NCI-H1436 (cell line): ENCODE measurements around the gene PLCG2.
"Not testable (repeated sequence)": the region's sequence is repeated elsewhere in the genome, so short reads cannot be mapped to it uniquely, and the experiment has no call there.

Experiments used
- DNase-seq: peaks from one replicate; lab custom pipeline; 2025; lab: John Stamatoyannopoulos, UW

PLCG2 gene

DNA sequence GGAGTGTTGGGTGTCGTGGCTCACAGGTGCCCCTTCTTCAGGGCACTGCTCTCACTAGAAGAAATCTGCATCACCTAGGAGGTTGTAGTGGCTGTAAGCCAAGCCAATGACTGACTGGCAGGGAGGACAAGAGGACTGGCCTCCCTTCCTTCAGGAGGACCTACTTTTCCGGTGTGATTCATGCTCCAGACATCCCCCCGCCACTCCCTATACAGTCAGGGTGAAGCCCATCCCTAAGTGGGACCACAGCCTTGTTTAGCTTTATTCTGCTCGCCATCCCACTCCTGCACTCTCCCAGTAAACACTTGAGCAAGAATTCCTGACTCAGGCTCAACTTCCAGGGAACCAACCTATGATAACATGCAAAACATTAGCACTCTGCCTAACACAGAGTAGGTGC lies 67.0 kb downstream of the PLCG2 start:
- DNase-seq: no peak

DNA sequence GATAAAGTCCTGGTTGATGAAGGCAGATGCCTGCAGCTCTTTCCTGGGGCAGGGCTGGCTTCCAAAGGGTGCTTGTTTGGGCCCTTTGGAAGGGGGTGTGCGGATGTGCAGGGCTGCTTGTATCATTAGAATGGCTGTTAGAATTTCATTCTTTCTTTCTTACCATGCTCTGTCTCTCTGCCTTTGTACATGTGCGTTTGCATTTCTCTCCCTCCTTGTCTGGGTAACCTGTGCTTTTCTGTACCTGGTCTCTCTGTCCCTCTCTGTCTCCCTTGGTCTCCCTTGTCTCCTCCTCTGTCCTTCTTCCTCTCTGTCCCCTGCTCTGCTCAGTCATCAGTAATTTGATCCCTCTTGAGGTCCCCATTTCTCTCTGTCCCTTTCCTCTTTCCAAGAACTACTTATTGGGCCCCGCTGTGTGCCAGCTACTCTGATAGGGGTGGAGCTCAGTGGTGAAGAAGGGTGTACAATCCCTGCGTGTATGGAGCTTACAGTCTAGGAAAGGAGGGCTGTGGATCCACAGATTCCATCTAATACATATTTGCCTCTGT lies 69.3 kb downstream of the PLCG2 start:
- DNase-seq: no peak

DNA sequence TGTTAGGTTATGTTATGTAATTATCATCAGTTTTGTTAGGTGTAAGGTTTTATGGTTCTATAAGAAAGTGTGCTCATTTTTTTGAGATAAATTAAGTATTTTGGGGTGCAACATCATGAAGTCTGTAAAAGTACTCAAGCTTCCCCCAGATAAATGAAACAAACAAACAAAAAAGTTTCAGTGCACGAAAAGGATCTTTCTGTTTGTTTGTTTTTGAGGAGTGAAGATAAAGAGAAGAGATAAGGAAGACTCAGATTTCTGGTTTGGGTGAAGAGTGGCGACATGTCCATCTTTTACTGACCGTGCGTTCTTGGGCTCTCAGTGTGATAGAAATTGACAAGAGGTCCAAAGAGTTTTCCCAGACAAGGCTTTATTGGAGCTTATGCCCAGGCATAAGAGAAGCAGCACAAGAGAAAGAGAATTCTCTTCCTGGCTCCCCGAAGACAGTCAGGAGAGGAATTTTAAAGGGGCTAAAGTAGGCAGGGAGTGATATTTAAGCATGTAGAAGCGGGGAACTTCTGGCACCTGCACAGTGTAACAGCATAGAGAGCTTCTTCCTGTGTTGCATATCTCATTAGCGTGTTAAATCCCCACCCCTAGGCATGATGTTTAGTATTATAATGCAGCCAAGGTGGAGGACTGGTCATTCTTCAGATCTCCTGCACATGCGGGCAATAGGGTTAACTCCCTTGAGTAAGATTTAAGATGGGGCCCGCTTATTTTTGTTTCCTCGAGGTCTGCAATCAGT lies 71.3 kb downstream of the PLCG2 start:
- DNase-seq: no peak

DNA sequence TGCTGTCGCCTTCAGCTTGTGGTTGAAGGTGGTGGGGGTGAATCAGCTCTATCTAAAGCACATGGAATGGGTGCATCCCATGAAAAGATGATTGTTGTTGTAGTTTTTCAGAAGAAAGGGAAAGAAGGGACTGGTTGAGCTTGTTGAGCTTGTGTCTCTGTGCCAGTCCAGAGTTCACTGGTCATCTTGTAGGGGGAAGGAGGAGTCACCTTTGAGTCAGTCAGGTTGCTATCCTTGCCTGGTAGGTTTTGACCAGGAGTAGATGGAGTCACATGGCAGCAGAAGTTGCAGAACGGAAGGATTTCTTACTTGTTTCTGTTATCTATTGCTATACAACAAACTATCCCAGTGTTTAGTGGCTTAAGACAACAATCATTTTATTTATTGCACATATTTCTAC lies 73.3 kb downstream of the PLCG2 start:
- no peak for DNase-seq

DNA sequence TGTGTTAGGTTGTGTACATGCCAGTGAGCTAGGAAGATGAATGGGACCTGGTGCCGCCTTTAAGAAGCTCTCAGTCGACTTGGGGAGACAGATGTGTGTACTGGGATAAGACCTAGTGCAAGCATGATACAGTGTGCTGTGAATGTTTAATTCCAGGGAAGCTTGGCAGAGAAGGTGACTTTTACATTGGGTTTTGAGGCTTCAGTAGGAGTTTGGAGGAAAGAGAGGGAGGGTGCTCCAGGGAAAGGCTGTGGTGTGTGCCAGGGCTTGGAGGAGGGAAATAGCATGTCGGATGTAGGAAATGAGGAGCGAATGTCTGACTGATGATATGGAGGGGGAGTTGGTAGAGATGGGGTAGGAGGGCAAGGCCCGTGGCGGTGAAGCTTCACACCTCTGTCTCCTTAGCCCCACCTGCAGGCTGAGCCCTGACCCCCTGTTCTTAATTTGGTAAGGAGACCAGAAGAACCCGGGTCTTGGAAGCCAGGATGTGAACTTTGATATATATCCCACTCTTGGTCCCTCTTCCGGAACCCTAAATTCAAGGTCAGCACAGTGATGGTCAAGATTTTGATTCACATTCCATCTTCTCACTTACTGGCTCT lies 76.6 kb downstream of the PLCG2 start:
- DNase-seq: no peak

DNA sequence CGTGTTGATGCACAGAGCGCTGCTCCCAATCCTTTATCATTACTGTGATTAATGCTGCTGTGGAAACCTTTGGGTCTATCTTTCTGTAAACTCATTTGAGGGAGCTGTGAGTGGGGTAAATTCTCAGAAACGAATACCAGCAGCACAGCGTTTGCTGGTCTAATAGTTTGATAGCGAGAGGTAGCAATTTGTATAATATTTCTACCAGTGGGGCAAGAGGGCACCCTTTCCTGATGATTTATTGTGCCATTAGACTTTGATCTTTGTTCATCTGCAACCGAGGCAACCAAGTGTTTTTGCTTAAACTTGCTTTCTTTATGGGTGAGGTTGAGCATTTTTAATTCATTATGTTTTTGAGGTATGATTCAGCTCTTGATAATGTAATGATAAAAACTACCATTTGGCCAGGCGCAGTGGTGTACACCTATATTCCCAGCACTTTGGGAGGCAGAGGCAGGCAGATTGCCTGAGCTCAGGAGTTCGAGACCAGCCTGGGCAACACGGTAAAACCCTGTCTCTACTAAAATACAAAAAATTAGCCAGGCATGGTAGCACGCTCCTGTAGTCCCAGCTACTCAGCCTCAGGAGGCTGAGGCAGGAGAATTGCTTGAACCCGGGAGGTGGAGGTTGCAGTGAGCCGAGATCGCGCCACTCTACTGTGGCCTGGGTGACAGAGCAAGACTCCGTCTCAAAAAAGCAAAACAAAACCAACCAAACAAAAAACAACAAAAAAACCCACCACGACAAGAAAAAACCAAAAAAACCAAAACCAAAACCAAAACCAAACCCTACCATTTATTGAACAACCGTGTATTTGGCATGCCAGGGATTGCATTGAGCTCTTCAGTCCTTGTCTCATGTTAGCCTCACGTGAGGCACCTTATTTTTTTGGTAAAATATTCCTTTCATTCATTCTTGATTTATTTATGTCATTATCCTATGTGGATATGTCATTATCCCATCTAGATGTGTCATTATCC lies 81.5 kb downstream of the PLCG2 start:
- no peak for DNase-seq

DNA sequence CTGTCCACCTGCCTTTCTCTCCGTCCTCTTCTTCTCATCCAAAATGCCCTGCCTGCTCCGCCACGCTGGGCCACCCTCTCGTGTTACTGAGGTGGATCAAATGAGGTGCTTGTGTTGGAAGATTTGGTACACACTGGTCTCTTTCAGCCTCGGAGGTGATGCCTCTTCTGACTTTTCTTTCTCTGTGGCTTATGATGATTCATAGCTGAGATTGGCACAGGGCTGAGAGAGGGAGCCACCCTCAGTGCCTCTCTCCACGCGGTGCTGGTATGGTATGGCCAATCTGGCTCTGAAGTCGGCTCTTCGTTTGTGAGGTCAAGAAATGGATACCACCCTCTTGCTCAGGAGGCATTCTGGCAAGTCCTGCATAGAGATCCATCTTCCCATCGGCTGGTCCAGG lies 82.4 kb downstream of the PLCG2 start:
- no peak for DNase-seq

DNA sequence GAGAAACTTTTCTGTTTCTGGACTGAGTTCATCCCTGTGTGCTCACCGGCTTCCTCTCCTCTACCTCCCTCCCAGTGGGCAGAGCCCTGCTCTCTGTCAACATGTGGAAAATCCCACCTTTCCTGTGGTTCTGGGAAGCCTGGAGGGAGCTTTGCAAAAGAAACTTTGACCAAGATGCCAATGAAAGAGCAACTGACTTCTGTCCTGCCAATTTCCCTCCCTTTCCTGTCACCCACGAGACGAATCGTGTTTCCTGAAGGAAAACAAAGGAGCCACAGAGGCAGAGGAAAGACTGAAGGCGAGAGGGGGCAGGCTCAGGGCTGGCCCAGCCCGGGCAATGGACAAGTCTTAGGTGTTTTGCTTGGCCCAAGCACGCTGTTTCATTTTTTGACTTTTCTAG lies 82.8 kb downstream of the PLCG2 start:
- DNase-seq: no peak

DNA sequence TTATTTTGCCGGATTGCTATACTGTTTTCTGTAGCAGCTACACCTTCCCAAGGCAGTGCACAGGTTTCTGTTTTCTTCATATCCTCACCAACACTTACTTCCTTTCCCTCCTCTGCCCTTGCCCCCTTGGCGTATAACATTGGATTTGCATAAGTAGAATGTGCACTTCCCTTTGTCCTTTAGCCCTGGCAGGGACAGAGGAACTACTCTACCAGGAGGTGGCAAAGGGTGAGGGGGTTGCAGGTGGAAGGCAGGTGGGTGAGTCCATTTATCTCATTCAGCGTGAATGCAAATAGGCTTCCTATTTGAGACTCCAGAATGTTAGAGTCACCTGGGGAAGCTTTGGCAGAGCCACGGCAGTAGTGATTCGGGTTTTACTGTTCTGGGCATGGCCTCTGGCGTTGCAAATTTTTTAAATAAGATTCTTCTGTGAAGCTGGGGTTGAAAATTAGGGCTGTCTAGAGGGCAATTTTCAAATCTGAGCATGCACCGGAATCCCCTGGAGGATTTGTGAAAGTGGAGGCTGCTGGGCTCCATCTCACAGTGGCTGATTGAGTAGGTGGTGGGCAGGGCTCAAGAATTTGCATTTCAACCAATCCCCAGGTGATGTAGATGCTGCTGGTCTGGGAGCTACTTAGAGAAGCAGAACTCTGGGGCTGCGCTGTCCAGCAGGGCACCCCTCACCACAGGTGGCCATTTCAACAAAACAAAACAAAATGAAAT lies 84.7 kb downstream of the PLCG2 start:
- DNase-seq: peak; percentile 73

DNA sequence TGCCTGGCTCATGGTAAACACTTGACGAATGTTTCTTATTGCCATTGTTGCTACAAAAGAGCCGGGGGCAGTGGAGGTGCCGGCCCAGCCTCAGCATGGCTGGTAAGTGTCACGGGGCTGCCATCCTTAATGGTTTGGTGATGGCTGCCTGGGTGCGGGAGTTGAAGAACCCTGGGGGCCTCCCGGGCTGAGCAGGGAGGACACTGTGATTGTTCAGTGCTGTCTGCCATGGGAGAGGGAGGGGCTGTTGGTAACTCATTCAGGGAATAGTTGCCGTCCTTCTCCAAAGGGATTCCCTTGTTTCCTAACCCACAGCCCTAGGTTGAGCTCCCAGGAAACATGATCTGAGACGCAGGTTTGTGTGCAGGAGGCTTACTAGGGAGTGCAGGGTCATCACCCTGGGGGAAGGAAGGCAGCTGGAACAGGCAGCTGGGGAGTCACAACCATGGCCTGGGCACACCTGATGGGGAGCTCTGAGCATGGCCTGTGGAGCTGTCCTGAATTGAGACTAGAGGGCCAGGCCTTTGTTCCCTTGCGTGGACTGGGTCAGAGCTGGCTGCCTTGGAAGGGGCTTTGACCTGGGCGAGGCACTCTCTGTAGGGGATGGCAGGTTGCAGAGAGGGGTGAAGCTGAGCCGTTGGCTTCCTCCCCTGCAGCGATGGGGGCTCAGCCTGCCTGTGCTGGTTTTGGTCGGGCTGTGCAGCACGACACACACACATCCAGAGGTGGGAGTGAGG lies 85.7 kb downstream of the PLCG2 start:
- no peak for DNase-seq

DNA sequence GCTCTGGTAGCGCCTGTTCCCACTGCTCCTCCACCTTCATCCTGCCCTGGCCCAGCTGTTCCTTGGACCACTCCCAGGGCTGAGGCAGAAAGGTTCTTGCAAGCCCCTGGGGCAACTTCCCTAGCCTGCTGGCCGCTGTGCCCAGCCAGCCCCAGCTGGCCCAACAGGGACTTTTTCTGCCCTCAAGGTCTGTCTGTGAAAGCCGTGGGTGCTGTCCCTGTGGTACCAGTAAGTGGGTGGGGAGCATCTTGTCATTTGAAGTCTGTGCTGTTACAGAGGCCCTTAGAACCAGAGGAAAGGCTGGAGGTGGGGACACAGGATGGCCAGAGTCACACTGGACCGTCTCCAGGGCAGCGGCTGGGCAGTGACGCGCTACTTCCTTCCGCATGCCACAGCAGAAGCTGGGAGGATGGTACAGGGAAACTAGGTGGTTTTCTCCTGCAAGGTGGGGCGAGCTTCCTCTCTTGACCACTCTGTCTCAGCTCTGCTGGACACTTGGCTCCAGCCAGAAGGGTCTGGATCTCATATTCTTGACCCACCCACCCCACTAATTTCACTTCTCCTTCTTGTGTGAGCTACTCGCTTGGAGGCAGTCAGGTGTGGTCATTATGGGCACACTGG lies 87.8 kb downstream of the PLCG2 start:
- no peak for DNase-seq

DNA sequence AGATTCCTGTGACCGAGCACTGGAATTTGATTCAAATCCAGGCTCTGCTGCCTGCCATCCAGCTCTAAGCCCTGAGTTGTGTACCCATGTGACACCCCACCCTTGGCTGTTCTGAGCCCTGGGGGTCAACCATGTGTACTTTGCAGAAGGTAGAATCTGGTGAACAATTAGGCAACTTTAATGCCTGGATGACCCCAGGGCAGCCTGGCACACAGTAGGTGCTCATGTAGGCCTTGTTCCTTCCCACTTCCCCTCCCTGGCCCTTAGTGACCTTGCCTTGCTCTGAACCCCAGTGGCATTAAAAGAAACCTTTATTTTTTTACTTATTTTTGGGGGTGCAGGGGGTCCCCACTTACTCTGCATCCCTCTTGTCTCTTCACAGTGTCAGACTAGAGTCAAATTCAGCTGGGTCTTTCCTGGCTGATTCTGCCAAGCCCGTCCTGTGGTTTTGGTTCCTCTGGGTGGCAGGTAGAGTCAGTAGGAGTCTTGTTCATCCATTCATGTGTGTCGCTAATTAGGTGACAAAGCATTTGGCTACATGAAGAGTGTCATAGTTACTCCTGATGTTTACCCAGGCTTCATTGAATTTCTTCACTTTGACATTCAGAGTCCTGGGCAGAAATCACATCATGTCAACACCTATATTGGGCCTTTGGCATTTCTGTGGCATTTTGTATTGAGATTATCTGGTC lies 89.1 kb downstream of the PLCG2 start:
- no peak for DNase-seq

DNA sequence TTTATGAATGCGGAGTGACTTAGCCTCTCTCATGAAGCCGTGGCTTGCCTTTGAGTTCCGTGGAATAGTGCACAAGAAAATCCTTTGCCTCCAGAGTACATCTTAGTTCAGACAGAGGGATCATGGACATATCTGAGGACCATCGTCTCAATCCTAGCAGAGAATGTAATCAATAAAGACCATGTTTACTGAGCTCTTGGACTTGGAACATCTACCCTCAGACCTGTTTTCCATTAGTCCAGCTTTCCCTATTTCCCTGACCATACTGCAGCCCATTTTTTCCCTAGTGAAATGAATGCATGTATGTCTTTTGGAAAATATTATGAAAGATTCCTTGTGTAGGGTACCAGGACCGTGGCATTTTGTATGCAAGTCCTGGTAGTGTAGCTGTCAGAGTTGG lies 90.2 kb downstream of the PLCG2 start:
- DNase-seq: no peak

DNA sequence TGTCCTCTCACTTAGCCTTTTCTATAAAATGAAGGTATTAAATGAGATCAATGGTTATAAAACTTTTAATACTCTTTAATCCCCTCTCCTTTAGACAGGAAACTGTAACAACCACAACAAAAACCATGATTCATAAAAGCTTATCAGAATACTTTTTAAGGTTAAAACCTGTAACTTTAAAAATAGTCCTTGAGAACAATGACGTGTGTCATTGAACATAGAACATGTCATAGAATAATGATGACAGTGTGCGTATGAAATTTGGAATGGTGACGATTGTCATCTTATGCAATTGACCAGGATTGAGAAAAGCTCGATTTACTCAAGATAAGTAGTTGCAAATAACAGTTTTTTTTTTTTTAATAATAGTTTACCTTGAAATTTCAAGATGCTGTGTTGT lies 94.1 kb downstream of the PLCG2 start:
- DNase-seq: no peak

DNA sequence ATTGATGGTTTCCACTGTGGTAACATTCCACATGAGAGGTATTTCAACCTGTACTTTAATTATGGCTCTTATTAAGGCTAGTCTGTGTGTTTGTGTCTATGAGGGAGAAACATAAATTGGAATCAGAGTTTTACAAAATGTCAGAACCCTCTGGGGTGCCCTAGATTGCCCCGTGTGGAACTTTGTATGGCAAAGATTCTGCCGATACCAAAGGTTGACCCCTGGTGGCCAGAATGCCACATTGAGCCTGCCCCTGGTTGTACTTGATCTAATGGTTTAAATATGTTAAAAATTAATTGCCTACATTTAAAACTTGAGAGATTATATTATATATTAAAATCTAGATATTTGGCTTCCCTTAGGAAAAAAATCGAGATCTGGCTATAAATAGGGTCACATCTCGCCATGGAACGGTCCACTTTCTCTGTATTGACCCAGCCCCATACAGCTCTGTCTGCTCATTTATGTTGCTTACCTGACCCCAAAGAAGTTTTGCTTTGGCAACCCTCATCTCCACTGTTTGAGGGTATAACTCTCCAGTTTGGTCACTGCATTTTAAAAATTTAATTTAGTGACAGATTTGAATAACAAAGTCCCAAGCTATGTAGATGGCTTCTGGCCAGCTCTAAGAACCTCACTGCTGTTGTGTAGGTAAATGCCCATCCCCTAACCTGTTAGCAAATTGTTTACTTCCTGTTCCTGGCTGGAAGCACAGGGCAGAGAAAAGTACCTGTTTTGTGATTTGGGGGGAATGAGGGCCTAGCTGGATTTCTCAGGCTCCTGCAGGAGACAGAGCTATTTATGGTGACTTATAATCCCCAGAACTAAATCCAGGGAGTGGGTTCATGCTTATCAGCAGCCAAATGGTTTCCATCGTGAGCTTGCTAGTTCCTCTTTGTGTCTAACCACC lies 95.0 kb downstream of the PLCG2 start:
- DNase-seq: peak; percentile 19

DNA sequence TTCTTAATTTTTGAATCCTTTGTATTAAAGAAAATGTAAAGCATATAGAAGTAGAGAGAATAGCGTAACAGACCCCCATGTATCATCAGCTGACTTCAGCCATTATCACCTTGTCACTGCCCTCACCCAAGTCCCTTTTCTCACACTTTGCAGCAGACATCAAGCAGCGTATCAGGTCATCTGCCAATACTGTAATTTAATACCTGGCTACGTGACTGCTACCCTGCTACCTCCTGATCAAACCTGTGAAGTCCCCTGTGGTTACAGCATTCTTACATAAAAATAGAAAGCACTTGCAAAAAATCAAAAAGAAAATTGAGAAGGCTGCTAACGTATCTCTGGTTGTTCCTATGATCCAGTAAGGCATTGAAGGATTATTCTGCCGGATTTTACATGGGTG lies 96.4 kb downstream of the PLCG2 start:
- DNase-seq: no peak

DNA sequence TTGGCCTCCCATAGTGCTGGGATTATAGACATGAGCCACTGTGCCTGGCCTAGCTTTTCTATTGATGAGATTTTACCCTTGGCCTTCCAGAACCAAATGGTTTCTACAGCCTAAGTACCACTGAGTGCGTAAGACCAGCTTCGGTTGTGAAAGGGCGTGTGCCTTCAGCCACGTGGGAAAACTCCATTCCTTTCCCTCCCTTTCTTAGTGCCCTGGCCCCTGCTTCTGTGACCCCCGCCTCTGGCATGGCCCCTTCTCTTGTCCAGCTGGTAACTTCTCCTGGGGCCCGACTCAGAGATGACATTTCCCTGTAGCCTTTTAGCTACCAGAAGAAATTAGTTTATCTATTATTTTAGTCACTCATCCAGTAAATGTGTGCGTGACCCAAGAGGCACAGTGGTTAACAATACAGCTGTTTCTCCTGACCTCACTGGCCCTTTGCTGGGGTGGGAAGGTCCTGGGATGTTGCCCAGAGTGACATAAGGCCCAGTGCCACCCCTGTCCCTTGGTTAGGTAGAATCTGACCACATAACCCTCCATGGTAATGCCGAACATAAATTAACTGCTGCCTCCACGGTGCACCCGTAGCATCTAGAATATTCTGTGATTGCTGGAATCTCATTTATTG lies 97.3 kb downstream of the PLCG2 start:
- DNase-seq: no peak

DNA sequence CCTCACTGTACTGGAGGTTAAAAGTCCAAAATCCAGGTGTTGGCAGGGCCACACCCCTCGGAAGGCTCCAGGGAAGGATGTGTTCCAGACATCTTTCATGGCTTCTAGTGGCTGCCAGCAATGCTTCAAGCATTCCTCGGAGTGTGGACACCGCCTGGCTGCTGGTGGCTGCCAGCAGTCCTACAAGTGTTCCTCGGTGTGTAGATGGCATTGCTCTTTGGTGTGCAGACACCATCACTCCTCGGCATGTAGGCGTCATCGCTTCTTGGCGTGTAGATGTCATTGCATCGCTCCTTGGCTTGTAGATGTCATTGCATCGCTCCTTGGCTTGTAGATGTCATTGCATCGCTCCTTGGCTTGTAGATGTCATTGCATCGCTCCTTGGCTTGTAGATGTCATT lies 98.4 kb downstream of the PLCG2 start:
- DNase-seq: not testable (repeated sequence)

DNA sequence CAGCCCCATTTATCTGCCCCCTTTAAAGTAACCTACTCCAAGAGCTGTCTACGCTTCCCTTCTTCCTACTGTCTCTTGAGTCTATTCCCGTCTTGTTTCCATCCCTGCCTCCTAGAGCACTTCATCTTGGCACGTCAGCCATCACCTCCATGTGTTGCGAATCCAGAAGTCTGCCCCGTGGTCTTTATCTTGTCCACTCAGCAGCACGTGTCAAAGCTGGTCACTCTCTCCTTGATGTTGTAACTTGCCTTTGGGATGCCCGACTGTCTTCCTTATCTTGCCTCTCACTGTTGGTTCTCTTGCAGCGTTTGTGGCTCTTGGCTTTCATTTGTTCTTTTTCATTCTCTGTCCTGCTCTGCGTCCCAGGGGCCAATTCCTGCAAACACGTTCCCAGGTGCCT lies 99.4 kb downstream of the PLCG2 start:
- no peak for DNase-seq
